ENCODE measurements around the gene ZHX3. TPM values are rescaled to one million over a fixed set of nuclear protein-coding genes. Genes with fewer than 3 reads are reported as not detected.
"Not testable (repeated sequence)": the region's sequence is repeated elsewhere in the genome, so short reads cannot be mapped to it uniquely, and the experiment has no call there.

Gene ZHX3
- total RNA-seq, 1 experiment from 2014 or later = 24.6 TPM

- TF ChIP-seq, protein P1, sequence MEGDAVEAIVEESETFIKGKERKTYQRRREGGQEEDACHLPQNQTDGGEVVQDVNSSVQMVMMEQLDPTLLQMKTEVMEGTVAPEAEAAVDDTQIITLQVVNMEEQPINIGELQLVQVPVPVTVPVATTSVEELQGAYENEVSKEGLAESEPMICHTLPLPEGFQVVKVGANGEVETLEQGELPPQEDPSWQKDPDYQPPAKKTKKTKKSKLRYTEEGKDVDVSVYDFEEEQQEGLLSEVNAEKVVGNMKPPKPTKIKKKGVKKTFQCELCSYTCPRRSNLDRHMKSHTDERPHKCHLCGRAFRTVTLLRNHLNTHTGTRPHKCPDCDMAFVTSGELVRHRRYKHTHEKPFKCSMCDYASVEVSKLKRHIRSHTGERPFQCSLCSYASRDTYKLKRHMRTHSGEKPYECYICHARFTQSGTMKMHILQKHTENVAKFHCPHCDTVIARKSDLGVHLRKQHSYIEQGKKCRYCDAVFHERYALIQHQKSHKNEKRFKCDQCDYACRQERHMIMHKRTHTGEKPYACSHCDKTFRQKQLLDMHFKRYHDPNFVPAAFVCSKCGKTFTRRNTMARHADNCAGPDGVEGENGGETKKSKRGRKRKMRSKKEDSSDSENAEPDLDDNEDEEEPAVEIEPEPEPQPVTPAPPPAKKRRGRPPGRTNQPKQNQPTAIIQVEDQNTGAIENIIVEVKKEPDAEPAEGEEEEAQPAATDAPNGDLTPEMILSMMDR (IDR thresholded peaks at IDR 0.05; ENCODE audit: insufficient read depth in 1 of 2, low read depth in 1 of 2, low read length in 1 of 2, severe bottlenecking in 1 of 2, unreplicated experiment in 1 of 2) = no peak
- BruUV-seq (replicated peaks) = no TSS peak
- no peak for DNase-seq
- peaks cover 18% of the 10 kb centered on the region for H3K4me1 ChIP-seq
- POLR2A ChIA-PET = no interaction called here
- no peaks in the 10 kb centered on the region for H3K36me3 Mint-ChIP-seq (ENCODE audit: insufficient read depth, unreplicated experiment)
- intact Hi-C loops (cut with micrococcal nuclease; ENCODE audit: unreplicated experiment) = no loop called here
- no peaks in the 10 kb centered on the region for H3K27me3 ChIP-seq (replicated peaks; ENCODE audit: control insufficient read depth, insufficient read depth, low read length)
- H3K9me3 Mint-ChIP-seq (ENCODE audit: unreplicated experiment) = no peaks in the 10 kb centered on the region
- H3K36me3 ChIP-seq (ENCODE audit: control insufficient read depth, insufficient read depth, low read length) = no peaks in the 10 kb centered on the region
- H3K4me3 Mint-ChIP-seq (ENCODE audit: unreplicated experiment) = no peak overlapping the region
- CTCF ChIA-PET = interaction anchor here (0.5 kb wide), 1 partner anchor 185 kb away, joined by 3 read pairs; no protein-coding TSS in a partner anchor
- H3K27me3 Mint-ChIP-seq (ENCODE audit: insufficient read depth, unreplicated experiment) = no peaks in the 10 kb centered on the region
- no peaks in the 10 kb centered on the region for H3K9me3 ChIP-seq
- no peak overlapping the region for H3K4me3 ChIP-seq (ENCODE audit: low read depth, low read length)
- peaks cover 24% of the 10 kb centered on the region for H3K4me1 Mint-ChIP-seq (ENCODE audit: low read depth, unreplicated experiment)
- H3K27ac Mint-ChIP-seq (ENCODE audit: unreplicated experiment) = no peak overlapping the region
Measured at GRCh38 chr20:41314386-41314785, 3.1 kb downstream of the ZHX3 start.

GRCh38 chr20:41312009-41312408 is 5.5 kb downstream of the ZHX3 start:
- H3K9me3 Mint-ChIP-seq (ENCODE audit: unreplicated experiment); H3K27me3 Mint-ChIP-seq (ENCODE audit: insufficient read depth, unreplicated experiment); H3K36me3 Mint-ChIP-seq (ENCODE audit: insufficient read depth, unreplicated experiment); H3K27me3 ChIP-seq (replicated peaks; ENCODE audit: control insufficient read depth, insufficient read depth, low read length); H3K27ac Mint-ChIP-seq (ENCODE audit: unreplicated experiment); H3K9me3 ChIP-seq; intact Hi-C loops (cut with micrococcal nuclease; ENCODE audit: unreplicated experiment); BruUV-seq (replicated peaks); H3K4me3 ChIP-seq (ENCODE audit: low read depth, low read length); H3K36me3 ChIP-seq (ENCODE audit: control insufficient read depth, insufficient read depth, low read length); DNase-seq; H3K4me3 Mint-ChIP-seq (ENCODE audit: unreplicated experiment); POLR2A ChIA-PET: not testable (repeated sequence)
- peaks cover 16% of the 10 kb centered on the region for H3K4me1 ChIP-seq
- peaks cover 10% of the 10 kb centered on the region for H3K4me1 Mint-ChIP-seq (ENCODE audit: low read depth, unreplicated experiment)
- CTCF ChIA-PET = interaction anchor here (1.2 kb wide), 1 partner anchor 29 kb away, joined by 3 read pairs; the partner anchor contains the start of gene LPIN3

- H3K36me3 ChIP-seq (ENCODE audit: control insufficient read depth, insufficient read depth, low read length) = no peaks in the 10 kb centered on the region
- H3K9me3 ChIP-seq = no peaks in the 10 kb centered on the region
- intact Hi-C loops (cut with micrococcal nuclease; ENCODE audit: unreplicated experiment) = no loop called here
- no peaks in the 10 kb centered on the region for H3K27me3 ChIP-seq (replicated peaks; ENCODE audit: control insufficient read depth, insufficient read depth, low read length)
- H3K4me1 ChIP-seq = peaks cover 7% of the 10 kb centered on the region; the same call in 1 of the 2 replicates
- Mint-ChIP-seq H3K4me3 (ENCODE audit: unreplicated experiment) (no peak overlapping the region), H3K9me3 (ENCODE audit: unreplicated experiment) (no peaks in the 10 kb centered on the region), H3K4me1 (ENCODE audit: low read depth, unreplicated experiment) (no peaks in the 10 kb centered on the region), H3K27ac (ENCODE audit: unreplicated experiment) (no peak overlapping the region), H3K27me3 (ENCODE audit: insufficient read depth, unreplicated experiment) (no peaks in the 10 kb centered on the region), H3K36me3 (ENCODE audit: insufficient read depth, unreplicated experiment) (no peaks in the 10 kb centered on the region)
- CTCF ChIA-PET = interaction anchor here (1.6 kb wide), 1 partner anchor 30 kb away, joined by 5 read pairs; the partner anchor contains the start of gene LPIN3
- DNase-seq = no peak
- BruUV-seq (replicated peaks) = no TSS peak
- POLR2A ChIA-PET = no interaction called here
- TF ChIP-seq, protein P1 (IDR thresholded peaks at IDR 0.05; ENCODE audit: insufficient read depth in 1 of 2, low read depth in 1 of 2, low read length in 1 of 2, severe bottlenecking in 1 of 2, unreplicated experiment in 1 of 2) = no peak
- H3K4me3 ChIP-seq (ENCODE audit: low read depth, low read length) = no peak overlapping the region
Measured at GRCh38 chr20:41309817-41310216, 7.7 kb downstream of the ZHX3 start.
